Measurements from ENCODE around the gene ATP8A2.
A peak's percentile ranks its signal among the peaks of the same experiment; 100 is the strongest.
"Not testable (repeated sequence)": the region's sequence is repeated elsewhere in the genome, so short reads cannot be mapped to it uniquely, and the experiment has no call there.

The ATP8A2 gene

GRCh38 chr13:25463496-25463895 is 91.7 kb downstream of the ATP8A2 start:
- no peak for DNase-seq (ENCODE audit: low spot score)

GRCh38 chr13:25466880-25467279 is 95.1 kb downstream of the ATP8A2 start:
- no peak for DNase-seq (ENCODE audit: low spot score)

GRCh38 chr13:25468325-25469168 is 96.8 kb downstream of the ATP8A2 start:
- DNase-seq (ENCODE audit: low spot score): peak; percentile 82

- DNase-seq (ENCODE audit: low spot score): no peak
Measured at GRCh38 chr13:25469169-25469525, 97.4 kb downstream of the ATP8A2 start.

- DNase-seq (ENCODE audit: low spot score): no peak
Measured at GRCh38 chr13:25473864-25474263, 102.1 kb downstream of the ATP8A2 start.

- no peak for DNase-seq (ENCODE audit: low spot score)
Measured at GRCh38 chr13:25478186-25478585, 106.4 kb downstream of the ATP8A2 start.

- no peak for DNase-seq (ENCODE audit: low spot score)
Measured at GRCh38 chr13:25489238-25489637, 117.5 kb downstream of the ATP8A2 start.

GRCh38 chr13:25490236-25490635 is 118.5 kb downstream of the ATP8A2 start:
- DNase-seq (ENCODE audit: low spot score): no peak

- DNase-seq (ENCODE audit: low spot score): no peak
Measured at GRCh38 chr13:25493931-25494640, 122.3 kb downstream of the ATP8A2 start.

- no peak for DNase-seq (ENCODE audit: low spot score)
Measured at GRCh38 chr13:25494698-25495411, 123.1 kb downstream of the ATP8A2 start.

- DNase-seq (ENCODE audit: low spot score): no peak
Measured at GRCh38 chr13:25501231-25501630, 129.5 kb downstream of the ATP8A2 start.

GRCh38 chr13:25502031-25502430 is 130.3 kb downstream of the ATP8A2 start:
- DNase-seq (ENCODE audit: low spot score): no peak

- no peak for DNase-seq (ENCODE audit: low spot score)
Measured at GRCh38 chr13:25502551-25502950, 130.8 kb downstream of the ATP8A2 start.

- no peak for DNase-seq (ENCODE audit: low spot score)
Measured at GRCh38 chr13:25503856-25504255, 132.1 kb downstream of the ATP8A2 start.

- DNase-seq (ENCODE audit: low spot score): no peak
Measured at GRCh38 chr13:25507841-25508240, 136.1 kb downstream of the ATP8A2 start.

GRCh38 chr13:25513060-25513459 is 141.3 kb downstream of the ATP8A2 start:
- DNase-seq (ENCODE audit: low spot score): not testable (repeated sequence)

- DNase-seq (ENCODE audit: low spot score): no peak
Measured at GRCh38 chr13:25518441-25518840, 146.7 kb downstream of the ATP8A2 start.

GRCh38 chr13:25525884-25526283 is 154.1 kb downstream of the ATP8A2 start:
- no peak for DNase-seq (ENCODE audit: low spot score)

GRCh38 chr13:25528266-25528665 is 156.5 kb downstream of the ATP8A2 start:
- DNase-seq (ENCODE audit: low spot score): no peak

- no peak for DNase-seq (ENCODE audit: low spot score)
Measured at GRCh38 chr13:25529425-25529824, 157.7 kb downstream of the ATP8A2 start.

- no peak for DNase-seq (ENCODE audit: low spot score)
Measured at GRCh38 chr13:25538276-25538675, 166.5 kb downstream of the ATP8A2 start.

GRCh38 chr13:25541434-25542123 is 169.8 kb downstream of the ATP8A2 start:
- no peak for DNase-seq (ENCODE audit: low spot score)

All from ecto neural progenitor cell (in vitro differentiated cells).